GM08714 (cell line): Measurements from ENCODE around the gene MIA2.

Source experiments
- H3K4me3 ChIP-seq: fragments of 200-500 bp; sonication (Bioruptor generic); 2 replicates; pipeline ENCODE4 v1.5.1; 2014; ENCODE audit warnings: mild to moderate bottlenecking, low read length, inconsistent platforms
- ZNF274 ChIP-seq: IDR thresholded peaks from 2 replicates; pipeline ENCODE4 v1.6.1; 2012; ENCODE audit warnings: mild to moderate bottlenecking, low read depth, low read length

The MIA2 gene

DNA sequence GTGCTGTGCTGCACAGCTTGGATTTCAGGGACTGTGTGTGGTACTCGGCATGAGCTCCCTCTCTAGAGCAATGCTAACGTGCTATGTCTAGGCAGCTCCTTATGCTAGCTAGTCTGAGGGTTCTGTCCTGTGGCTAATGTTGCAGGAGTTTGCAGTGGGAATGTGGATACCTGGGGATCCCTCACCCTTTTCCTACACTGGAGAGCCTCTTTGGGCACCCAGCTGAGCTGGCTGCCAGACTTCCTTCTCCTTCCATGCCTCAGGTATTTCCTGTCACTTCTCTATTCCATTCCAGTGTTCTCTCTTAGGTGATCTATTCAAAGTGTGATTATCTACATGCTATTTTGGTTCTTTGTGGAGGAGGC, 133.7 kb downstream of the MIA2 start:
- TF ChIP-seq ZNF274: no peak
- H3K4me3 ChIP-seq: no peak overlapping the region

DNA sequence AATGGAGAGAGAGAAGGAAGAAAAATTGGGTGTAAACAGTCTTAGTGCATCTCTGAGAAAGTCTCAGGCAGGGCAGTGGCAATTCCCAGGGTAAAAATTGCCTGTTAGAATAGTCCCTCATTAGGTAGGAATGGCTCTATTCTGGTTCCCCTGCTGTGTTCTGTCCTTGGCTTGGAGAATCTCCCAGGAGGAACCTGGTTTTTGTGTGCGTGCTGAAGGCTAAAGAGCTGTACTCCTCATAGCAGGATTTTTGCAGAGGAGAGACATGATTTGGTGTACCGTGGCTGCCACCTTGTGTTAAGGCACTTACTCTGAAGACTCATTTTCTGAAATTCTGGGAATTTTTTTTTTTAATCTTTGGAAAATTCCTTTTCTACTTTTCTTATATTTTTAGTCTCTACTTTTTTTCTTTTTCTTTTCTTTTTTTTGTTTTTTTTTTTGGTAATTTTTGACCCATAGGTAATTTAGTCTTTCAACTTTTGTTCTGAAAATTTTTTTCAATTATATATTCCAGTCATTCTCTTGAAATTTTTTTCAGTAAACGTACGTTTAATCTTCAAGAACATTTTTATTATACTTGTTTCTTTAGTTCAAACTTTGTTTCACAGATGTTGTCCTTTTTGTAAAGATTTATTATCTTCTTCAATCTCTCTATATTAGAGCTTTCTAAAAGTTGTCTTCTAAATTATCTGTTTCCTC, 134.7 kb downstream of the MIA2 start:
- no peak for TF ChIP-seq ZNF274
- H3K4me3 ChIP-seq: no peak overlapping the region

DNA sequence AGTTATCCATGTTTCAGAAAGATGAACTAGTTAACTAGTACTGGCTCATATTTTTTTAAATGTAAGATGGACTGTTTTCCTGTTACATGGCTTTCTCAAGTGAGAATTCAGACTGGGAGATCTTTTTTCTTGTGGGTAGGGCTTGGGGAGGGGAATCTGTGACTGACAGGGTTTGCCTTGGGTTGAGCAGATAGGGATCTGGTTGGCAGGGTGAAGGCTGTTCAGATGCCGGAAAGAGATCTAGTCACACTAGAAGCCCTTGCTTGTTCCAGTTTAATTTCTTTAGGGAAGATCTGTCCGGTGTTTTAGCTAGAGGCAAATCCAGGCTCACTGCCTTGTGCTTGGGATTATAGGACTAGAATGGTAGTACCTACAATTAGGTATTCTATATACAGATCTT, 135.3 kb downstream of the MIA2 start:
- TF ChIP-seq ZNF274: no peak
- H3K4me3 ChIP-seq: no peak overlapping the region

DNA sequence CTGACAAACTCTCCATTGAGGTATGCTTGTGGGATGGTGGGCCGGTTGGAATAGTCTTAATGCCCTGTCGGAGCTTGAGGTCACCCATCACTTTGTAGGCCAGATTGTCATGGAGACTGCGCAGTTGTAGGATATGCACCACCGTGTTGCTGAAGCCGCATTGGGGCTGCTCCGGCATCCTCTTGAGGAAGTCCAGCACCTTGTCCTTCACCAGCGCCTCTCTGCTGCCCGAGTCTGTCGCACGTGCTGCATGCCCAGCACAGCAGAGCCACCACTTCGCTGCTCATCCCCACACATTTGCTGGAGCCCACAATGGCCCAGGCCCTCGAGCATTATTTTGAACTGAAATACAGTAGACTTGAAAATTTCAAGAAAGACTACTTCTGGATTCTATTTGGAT, 136.7 kb downstream of the MIA2 start:
- H3K4me3 ChIP-seq: no peak overlapping the region
- TF ChIP-seq ZNF274: no peak

DNA sequence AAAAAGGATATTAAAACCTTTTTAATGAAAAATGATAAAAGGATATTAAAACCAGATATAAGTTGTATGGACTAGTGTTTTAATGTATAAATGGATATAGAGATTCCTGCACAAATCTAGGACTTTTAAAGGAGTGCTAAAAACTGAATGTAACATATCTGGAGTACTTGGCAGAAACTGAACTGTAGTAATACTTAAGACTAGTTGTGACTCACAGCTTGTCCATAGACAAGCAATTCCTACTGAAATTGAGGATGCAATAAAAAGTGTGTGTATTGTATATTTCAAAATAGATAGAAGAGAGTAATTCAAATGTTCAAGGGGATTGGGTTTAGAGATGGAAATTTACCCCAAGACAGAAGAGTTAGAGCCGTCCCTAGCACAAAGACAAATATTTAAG, 138.9 kb downstream of the MIA2 start:
- no peak overlapping the region for H3K4me3 ChIP-seq
- TF ChIP-seq ZNF274: no peak

DNA sequence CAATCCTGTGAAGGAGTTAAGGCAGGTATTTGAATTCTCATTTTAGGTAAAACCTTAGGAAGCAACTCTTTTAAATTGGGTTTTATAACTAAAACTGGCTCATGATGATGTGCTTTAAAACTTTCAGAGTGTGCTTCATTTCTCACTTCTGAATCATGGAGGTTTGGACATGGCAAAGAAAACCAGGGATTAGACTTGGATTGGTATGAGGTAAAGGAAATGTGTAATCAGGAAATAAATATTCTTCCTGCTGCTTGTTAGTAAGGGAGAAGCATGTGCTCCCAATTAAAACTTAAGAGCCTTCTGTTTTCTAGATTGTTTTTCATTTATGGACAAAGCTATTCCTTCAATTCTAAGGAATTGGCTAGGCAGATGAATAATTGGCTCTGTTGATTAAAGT, 141.1 kb downstream of the MIA2 start:
- no peak for TF ChIP-seq ZNF274
- H3K4me3 ChIP-seq: no peak overlapping the region

DNA sequence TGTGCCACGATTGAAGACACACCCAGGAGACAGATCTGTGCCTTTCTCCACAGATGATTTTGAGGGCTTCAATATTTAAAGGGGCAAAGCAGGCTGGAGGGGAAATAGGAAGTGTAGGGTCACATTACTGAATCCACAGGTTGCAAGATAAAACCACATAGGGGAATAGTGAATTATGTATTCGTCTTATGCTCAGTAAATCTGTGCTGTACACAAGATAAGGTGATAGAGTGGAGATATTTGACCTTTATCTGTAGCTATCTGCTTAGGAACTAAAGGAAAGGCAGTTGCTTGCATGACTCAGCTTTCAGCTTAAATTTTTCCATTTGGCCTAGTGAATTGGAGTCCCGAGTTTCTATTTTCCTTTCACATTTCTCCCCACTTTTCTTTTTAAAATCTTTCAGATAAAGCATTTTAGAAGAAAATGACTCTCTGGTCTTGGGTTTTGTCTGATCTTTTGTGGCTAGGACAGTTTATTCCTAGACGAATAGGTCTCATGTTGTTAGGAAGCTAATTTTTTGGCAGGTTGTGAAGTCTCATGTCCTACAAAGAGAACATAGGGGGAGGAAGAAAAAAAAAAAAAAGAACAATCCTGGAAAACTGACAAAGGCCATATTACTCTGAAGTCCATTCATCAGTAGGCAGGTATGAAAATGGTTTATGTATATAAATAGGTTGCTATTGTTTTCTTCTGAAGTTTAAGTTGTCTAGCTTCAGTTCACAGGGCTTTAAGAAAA, 143.1 kb downstream of the MIA2 start:
- TF ChIP-seq ZNF274: no peak
- H3K4me3 ChIP-seq: no peak overlapping the region

DNA sequence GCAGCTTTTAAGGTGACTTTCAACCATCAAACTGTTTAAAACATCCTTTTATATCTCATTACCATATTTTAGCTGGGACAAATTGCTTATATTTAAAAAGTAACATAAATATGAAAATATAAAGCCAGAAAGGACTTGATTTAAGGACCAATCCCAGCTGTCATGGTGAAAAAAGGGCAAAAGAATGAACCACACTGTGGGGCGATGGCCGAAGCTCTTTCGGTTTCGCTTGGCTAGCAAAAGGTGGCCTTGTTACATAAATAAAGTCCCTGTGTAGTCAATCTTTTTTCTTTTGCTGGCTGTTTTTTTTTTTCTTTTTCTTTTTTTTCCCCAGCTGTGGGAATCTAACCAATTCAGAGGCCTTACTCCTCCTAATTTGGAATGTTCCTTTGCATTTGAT, 147.7 kb downstream of the MIA2 start:
- no peak for TF ChIP-seq ZNF274
- no peak overlapping the region for H3K4me3 ChIP-seq

DNA sequence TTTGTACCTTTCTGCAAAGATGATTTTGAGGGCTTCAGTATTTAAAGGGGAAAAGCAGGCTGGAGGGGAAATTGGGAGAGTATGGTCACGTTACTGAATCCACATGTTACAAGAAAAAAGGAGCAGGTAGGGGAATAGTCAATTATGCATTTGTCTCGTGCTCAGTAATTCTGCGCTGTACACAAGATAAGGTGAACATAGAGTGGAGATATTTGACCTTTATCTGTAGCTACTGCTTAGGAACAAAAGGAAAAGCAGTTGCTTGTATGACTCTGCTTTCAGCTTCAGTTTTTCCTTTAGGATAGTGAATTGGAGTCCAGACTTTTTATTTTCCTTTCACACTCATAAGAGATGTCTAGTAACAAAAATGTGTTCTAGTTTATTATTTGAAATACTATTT, 148.7 kb downstream of the MIA2 start:
- H3K4me3 ChIP-seq: no peak overlapping the region

DNA sequence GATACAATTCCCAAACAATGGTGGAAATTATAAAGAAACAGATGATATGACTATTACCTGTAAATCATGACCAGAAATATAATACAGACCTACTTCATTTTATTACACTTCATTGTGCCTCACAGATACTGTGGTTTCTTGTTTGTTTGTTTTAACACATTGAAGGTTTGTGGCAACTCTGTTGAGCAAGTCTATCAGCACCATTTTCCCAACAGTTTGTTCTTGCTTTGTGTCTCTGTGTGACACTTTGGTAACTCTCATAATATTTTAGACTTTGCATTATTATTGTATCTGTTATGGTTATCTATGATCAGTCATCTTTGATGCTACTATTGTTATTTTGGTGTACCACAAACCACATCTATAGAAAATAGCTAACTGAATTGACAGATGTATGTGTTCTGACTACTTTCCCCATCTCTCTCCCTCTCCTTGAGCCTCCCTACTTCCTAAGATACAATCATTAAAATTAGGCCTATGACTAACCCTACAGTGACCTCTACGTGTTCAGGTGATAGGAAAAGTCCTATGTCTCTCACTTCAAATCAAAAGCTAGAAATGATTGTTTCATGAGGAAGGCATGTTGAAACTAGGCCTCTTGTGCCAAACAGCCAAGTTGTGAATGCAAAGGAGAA, 149.4 kb downstream of the MIA2 start:
- H3K4me3 ChIP-seq: no peak overlapping the region
- no peak for TF ChIP-seq ZNF274

More for the DNA sequence above, 148.7 kb downstream of the MIA2 start:
- no peak for TF ChIP-seq ZNF274

DNA sequence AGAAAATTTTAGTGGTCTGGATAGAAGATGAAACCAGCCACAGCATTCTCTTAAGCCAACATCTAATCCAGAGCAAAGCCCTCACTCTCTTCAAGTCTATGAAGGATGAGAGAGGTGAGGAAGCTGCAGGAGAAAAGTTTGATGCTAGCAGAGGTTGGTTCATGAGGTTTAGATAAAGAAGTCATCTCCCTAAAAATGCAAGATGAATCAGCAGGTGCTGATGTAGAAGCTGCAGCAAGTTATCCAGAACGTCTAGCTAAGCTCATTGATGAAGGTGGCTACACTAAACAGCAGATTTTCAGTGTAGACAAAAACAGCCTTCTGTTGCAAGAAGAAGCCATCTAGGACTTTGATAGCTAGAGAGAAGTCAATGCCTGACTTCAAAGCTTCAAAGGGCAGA, 150.0 kb downstream of the MIA2 start:
- no peak overlapping the region for H3K4me3 ChIP-seq

DNA sequence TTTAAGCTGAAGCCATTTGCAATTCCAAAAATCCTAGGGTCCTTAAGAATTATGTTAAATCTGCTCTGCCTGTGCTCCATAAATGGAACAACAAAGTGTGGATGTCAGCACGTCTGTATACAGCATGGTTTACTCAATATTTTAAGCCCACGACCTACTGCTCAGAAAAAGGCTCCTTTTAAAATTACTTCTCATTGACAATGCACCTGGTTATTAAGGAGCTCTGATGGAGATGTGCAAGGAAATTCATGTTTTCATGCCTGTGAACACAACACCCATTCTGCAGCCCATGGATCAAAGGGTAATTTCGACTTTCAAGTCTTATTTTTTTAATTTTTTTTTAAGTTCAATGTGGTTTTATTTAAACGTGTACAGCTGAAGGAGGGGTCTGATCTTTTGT, 150.5 kb downstream of the MIA2 start:
- no peak overlapping the region for H3K4me3 ChIP-seq
- no peak for TF ChIP-seq ZNF274

More for the DNA sequence above, 150.0 kb downstream of the MIA2 start:
- no peak for TF ChIP-seq ZNF274

DNA sequence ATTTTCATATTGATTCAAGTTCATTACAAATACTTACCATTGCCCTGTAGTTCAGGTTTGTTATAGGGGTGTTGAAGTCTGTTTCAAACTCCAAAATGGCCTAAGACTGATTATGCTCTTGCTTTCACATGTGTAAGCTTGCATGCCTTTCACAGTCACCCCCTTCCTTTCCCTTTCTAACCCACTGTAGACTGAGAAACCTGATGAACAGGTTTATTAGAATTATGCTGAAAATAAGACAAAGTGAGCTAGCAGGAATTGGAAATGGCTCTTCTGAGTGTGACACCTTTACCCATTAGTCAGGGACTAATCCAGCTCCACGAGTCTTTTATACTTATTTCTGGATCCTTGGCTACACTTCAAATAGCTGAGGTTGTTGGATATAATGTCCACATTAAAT, 159.6 kb downstream of the MIA2 start:
- H3K4me3 ChIP-seq: no peak overlapping the region
- no peak for TF ChIP-seq ZNF274

DNA sequence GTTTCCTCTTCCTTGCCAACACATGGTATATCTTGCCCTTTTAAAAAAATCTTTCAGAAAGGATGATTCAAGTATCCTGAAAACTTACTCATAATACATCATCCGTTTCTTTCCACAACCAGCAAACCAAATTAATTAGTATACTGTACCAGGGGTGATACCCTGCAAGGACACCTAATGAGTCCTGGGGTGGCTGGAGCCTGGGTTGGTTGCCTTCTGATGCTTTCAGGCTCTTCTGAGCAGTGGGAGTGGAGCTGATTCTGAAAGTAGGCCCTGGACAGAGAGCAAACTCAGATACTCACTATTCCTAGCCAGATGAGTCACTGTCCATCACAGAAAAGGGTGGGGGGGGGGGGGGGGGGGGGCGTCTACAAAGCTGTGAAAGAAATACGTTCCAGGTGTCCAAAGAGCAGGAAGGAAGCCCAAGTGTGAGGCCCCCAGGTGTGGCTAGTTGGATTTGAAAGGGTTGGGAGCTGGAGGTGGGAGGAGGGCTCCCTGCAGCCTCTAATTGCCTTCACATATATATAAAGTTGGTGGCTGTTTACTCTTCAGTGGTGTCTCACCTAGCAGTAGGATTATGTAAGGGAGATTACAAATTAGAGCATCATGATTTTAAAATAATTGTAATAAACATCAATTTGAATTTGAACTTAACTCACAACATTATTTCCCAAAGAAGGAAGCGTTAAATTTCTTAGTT, 162.0 kb downstream of the MIA2 start:
- no peak overlapping the region for H3K4me3 ChIP-seq
- TF ChIP-seq ZNF274: no peak
